IMR-90 (cell line): ENCODE results near the gene AQP4. TPM values are rescaled to one million over a fixed set of nuclear protein-coding genes. Genes with fewer than 3 reads are reported as not detected.

ENCODE experiments used
- MXI1 ChIP-seq: IDR thresholded peaks from 2 replicates; pipeline ENCODE4 v1.6.1; 2012; ENCODE audit warnings: low read depth, mild to moderate bottlenecking, low read length, moderate library complexity, borderline replicate concordance
- polyA plus RNA-seq, 3 experiments: library from polyadenylated mRNA; depleted of rRNA; stranded (reverse); fragments of >200 nt; gene quantifications; 2 replicates each; pipeline ENCODE4 v1.2.3, GENCODE V29; 2012; ENCODE audit warnings: low replicate concordance in 1 of 3
- total RNA-seq: library from RNA; depleted of rRNA; stranded (reverse); fragments of >200 nt; gene quantifications from 2 replicates; pipeline ENCODE4 v1.2.3, GENCODE V29; 2012

AQP4 gene
- total and polyA plus RNA-seq, 2 of the 4 experiments (the other 2 are of a cell fraction), result not detected

- no peak for TF ChIP-seq MXI1
Observed at GRCh38 chr18:26802330-26803200, 62.9 kb downstream of the AQP4 start (continued).
